Skin of body (tissue), 2 donors: ENCODE data around the gene SLC18B1. TPM values are rescaled to one million over a fixed set of nuclear protein-coding genes. Genes with fewer than 3 reads are reported as not detected.
A peak's percentile ranks its signal among the peaks of the same experiment; 100 is the strongest.

Experiments used
- DNase-seq: peaks from one replicate; lab custom pipeline; 2025; lab: John Stamatoyannopoulos, UW
- total RNA-seq: library from RNA; depleted of rRNA; stranded (reverse); fragments of >200 nt; gene quantifications from one replicate; pipeline ENCODE4 v1.2.3, GENCODE V29; 2014

Gene SLC18B1
- total RNA-seq, result 15.7 TPM

GRCh38 chr6:132797951-132798868 lies at the start of gene SLC18B1:
TSS of gene SLC18B1 (minus strand) at chr6:132798637. CDS start at chr6:132798456, 181 bp downstream.
- DNase-seq, result no peak

GRCh38 chr6:132843316-132844035 lies 45.0 kb upstream of the SLC18B1 start:
- no peak for DNase-seq

- DNase-seq, result no peak
Measured at GRCh38 chr6:132841966-132842365, 43.5 kb upstream of the SLC18B1 start.

- no peak for DNase-seq
Measured at GRCh38 chr6:132832891-132833290, 34.5 kb upstream of the SLC18B1 start.

- DNase-seq, result peak; percentile 22
Measured at GRCh38 chr6:132830334-132830751, 31.9 kb upstream of the SLC18B1 start.

- DNase-seq, result no peak
Measured at GRCh38 chr6:132820629-132821381, 22.4 kb upstream of the SLC18B1 start.

- DNase-seq, result no peak
Measured at GRCh38 chr6:132819405-132820161, 21.1 kb upstream of the SLC18B1 start.

- no peak for DNase-seq
Measured at GRCh38 chr6:132818404-132819359, 20.2 kb upstream of the SLC18B1 start.

GRCh38 chr6:132817554-132818403 lies 19.3 kb upstream of the SLC18B1 start:
- DNase-seq, result no peak

GRCh38 chr6:132816660-132817059 lies 18.2 kb upstream of the SLC18B1 start:
- DNase-seq, result no peak

- DNase-seq, result no peak
Measured at GRCh38 chr6:132814716-132815570, 16.5 kb upstream of the SLC18B1 start.

- peak; percentile 64 for DNase-seq
Measured at GRCh38 chr6:132813173-132813856, 14.9 kb upstream of the SLC18B1 start.

GRCh38 chr6:132812756-132813172 lies 14.3 kb upstream of the SLC18B1 start:
- DNase-seq, result no peak

GRCh38 chr6:132812255-132812732 lies 13.9 kb upstream of the SLC18B1 start:
- peak; percentile 30 for DNase-seq

GRCh38 chr6:132811276-132811675 lies 12.8 kb upstream of the SLC18B1 start:
- no peak for DNase-seq

- DNase-seq, result no peak
Measured at GRCh38 chr6:132805548-132805947, 7.1 kb upstream of the SLC18B1 start.

GRCh38 chr6:132804251-132804650 lies 5.8 kb upstream of the SLC18B1 start:
- DNase-seq, result no peak
